ENCODE results near the gene SHROOM3.

- TF ChIP-seq MAX (IDR thresholded peaks at IDR 0.05) (no peak), CTCF (IDR thresholded peaks at IDR 0.05) (no peak), BHLHE40 (IDR thresholded peaks at IDR 0.05; ENCODE audit: low read depth, low read length) (no peak), MYC (IDR thresholded peaks at IDR 0.05; ENCODE audit: borderline replicate concordance, low read length) (no peak), RFX5 (IDR thresholded peaks at IDR 0.05) (no peak), POLR2A (IDR thresholded peaks at IDR 0.05; ENCODE audit: low read length) (no peak), ZC3H11A (IDR thresholded peaks at IDR 0.05) (no peak), SMC3 (IDR thresholded peaks at IDR 0.05) (no peak), CHD4 (IDR thresholded peaks at IDR 0.05; ENCODE audit: borderline replicate concordance) (no peak), RAD21 (conservative IDR thresholded peaks at IDR 0.05 in 1 of 2, IDR thresholded peaks at IDR 0.05 in 1 of 2) (no peak), USF2 (IDR thresholded peaks at IDR 0.05) (no peak)
These were observed 13.2 kb downstream of the SHROOM3 start for GRCh38 chr4:76448211-76448610.
